Body of pancreas (tissue), 4 donors: ENCODE measurements around the gene FOXF1.

Source experiments
- POLR2A ChIP-seq, 3 donors: fragments of 450-650 bp; IDR thresholded peaks; one replicate each; pipeline ENCODE4 v1.6.1; 2016; ENCODE audit warnings: antibody characterized with exemption in 3 of 3, mild to moderate bottlenecking in 2 of 3
- TF ChIP-seq, protein P1 (sequence below), 7 experiments: fragments of 450-650 bp in 4 of 7; fragments of 200-600 bp in 3 of 7; sonication (generic) in 3 of 7; IDR thresholded peaks; one replicate each; pipeline ENCODE4 v1.5.1; 2016 to 2019; ENCODE audit warnings: antibody characterized with exemption in 7 of 7

DNA sequence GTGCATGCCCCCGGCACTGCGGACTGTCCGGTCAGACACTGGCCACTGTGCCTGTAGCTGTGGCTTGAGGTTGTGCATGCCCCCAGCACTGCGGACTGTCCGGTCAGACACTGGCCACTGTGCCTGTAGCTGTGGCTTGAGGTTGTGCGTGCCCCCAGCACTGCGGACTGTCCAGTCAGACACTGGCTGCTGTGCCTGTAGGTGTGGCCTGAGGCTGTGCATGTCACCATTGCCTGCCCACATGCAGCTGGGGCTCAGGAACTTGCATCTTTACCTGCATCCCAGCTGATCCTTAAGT is 39.5 kb downstream of the FOXF1 start:
- no peak for TF ChIP-seq POLR2A (IDR thresholded peaks at IDR 0.05)
- TF ChIP-seq, protein P1, sequence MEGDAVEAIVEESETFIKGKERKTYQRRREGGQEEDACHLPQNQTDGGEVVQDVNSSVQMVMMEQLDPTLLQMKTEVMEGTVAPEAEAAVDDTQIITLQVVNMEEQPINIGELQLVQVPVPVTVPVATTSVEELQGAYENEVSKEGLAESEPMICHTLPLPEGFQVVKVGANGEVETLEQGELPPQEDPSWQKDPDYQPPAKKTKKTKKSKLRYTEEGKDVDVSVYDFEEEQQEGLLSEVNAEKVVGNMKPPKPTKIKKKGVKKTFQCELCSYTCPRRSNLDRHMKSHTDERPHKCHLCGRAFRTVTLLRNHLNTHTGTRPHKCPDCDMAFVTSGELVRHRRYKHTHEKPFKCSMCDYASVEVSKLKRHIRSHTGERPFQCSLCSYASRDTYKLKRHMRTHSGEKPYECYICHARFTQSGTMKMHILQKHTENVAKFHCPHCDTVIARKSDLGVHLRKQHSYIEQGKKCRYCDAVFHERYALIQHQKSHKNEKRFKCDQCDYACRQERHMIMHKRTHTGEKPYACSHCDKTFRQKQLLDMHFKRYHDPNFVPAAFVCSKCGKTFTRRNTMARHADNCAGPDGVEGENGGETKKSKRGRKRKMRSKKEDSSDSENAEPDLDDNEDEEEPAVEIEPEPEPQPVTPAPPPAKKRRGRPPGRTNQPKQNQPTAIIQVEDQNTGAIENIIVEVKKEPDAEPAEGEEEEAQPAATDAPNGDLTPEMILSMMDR (IDR thresholded peaks at IDR 0.05) = no peak
